H1 (cell line): ENCODE results near the gene ZIC1. TPM values are rescaled to one million over a fixed set of nuclear protein-coding genes. Genes with fewer than 3 reads are reported as not detected.
A peak's percentile ranks its signal among the peaks of the same experiment; 100 is the strongest.

Source experiments
- BCL11A ChIP-seq, 2 experiments: IDR thresholded peaks; one replicate each; pipeline ENCODE4 v1.6.1; 2011; ENCODE audit warnings: low read depth in 2 of 2, low read length in 2 of 2, mild to moderate bottlenecking in 2 of 2
- BRCA1 ChIP-seq: IDR thresholded peaks from 2 replicates; pipeline ENCODE4 v1.6.1; 2012; ENCODE audit warnings: low read depth, low read length, improper control_type of control experiment
- CBX5 ChIP-seq: fragments of 300-800, 300-1000 bp; sonication (generic); IDR thresholded peaks from 2 replicates; pipeline ENCODE4 v1.7.1; 2016; ENCODE audit warnings: antibody characterized with exemption, low read length, low read depth
- CEBPB ChIP-seq: IDR thresholded peaks from 2 replicates; pipeline ENCODE4 v1.6.1; 2012; ENCODE audit warnings: low read depth, low read length
- CTBP2 ChIP-seq: IDR thresholded peaks from 2 replicates; pipeline ENCODE4 v1.7.0; 2011; ENCODE audit warnings: borderline replicate concordance, mild to moderate bottlenecking, moderate library complexity, mixed read lengths, low read length; ENCODE audit not compliant: insufficient read depth, insufficient read length
- EP300 ChIP-seq, 2 experiments: IDR thresholded peaks; 1 replicate in 1 of 2; 2 replicates in 1 of 2; pipeline ENCODE4 v1.6.1; 2011 to 2012; ENCODE audit warnings: low read depth in 2 of 2, low read length in 2 of 2, mild to moderate bottlenecking in 2 of 2, borderline replicate concordance in 1 of 2, inconsistent platforms in 1 of 2, moderate library complexity in 1 of 2
- FOSL1 ChIP-seq: IDR thresholded peaks from 2 replicates; pipeline ENCODE4 v1.6.1; 2011; ENCODE audit warnings: mild to moderate bottlenecking, low read depth, low read length, moderate library complexity; ENCODE audit not compliant: insufficient read depth
- HDAC2 ChIP-seq, 2 experiments: fragments of 300-600 bp in 1 of 2; sonication (generic) in 1 of 2; IDR thresholded peaks; 2 replicates each; pipeline ENCODE4 v1.6.1; 2011 to 2012; ENCODE audit warnings: low read depth in 2 of 2, low read length in 2 of 2, mild to moderate bottlenecking in 2 of 2, moderate library complexity in 2 of 2, borderline replicate concordance in 1 of 2, inconsistent platforms in 1 of 2
- KDM1A ChIP-seq: fragments of 200-600, 300-600 bp; sonication (generic); IDR thresholded peaks from 2 replicates; pipeline ENCODE4 v1.7.1; 2016; ENCODE audit warnings: mild to moderate bottlenecking, low read length, borderline replicate concordance
- MAFK ChIP-seq: IDR thresholded peaks from 2 replicates; pipeline ENCODE4 v1.6.1; 2012; ENCODE audit warnings: low read depth, mild to moderate bottlenecking, improper control_type of control experiment, low read length
- NANOG ChIP-seq: IDR thresholded peaks from 2 replicates; pipeline ENCODE4 v1.6.1; 2011; ENCODE audit warnings: low read length, low read depth, mild to moderate bottlenecking, inconsistent platforms; ENCODE audit not compliant: insufficient read depth, poor library complexity, severe bottlenecking
- NRF1 ChIP-seq: IDR thresholded peaks from 2 replicates; pipeline ENCODE4 v1.6.1; 2011; ENCODE audit warnings: mild to moderate bottlenecking, low read depth, low read length, improper control_type of control experiment
- POLR2AphosphoS5 ChIP-seq: IDR thresholded peaks from 2 replicates; pipeline ENCODE4 v1.6.1; 2011; ENCODE audit warnings: low read depth, low read length
- SIN3A ChIP-seq, 2 experiments: IDR thresholded peaks in 1 of 2; conservative IDR thresholded peaks in 1 of 2; 2 replicates each; pipeline ENCODE4 v1.6.1; 2011 to 2012; ENCODE audit warnings: low read length in 2 of 2, improper control_type of control experiment in 1 of 2, low read depth in 1 of 2, mild to moderate bottlenecking in 1 of 2
- SIX5 ChIP-seq: IDR thresholded peaks from 2 replicates; pipeline ENCODE4 v1.6.1; 2011; ENCODE audit warnings: mild to moderate bottlenecking, low read depth, low read length
- SP2 ChIP-seq: IDR thresholded peaks from 2 replicates; pipeline ENCODE4 v1.6.1; 2012; ENCODE audit warnings: mild to moderate bottlenecking, low read length, inconsistent platforms
- SP4 ChIP-seq: IDR thresholded peaks from 2 replicates; pipeline ENCODE4 v1.6.1; 2012; ENCODE audit warnings: low read length, inconsistent platforms
- SUZ12 ChIP-seq: fragments of 200-600 bp; sonication (generic); IDR thresholded peaks from 2 replicates; pipeline ENCODE4 v1.6.1; 2012; ENCODE audit warnings: mild to moderate bottlenecking, inconsistent platforms, low read length, moderate library complexity, mixed read lengths
- TCF12 ChIP-seq: IDR thresholded peaks from 2 replicates; pipeline ENCODE4 v1.6.1; 2011; ENCODE audit warnings: low read depth, mild to moderate bottlenecking, low read length
- YY1 ChIP-seq: IDR thresholded peaks from 2 replicates; pipeline ENCODE4 v1.6.1; 2011; ENCODE audit warnings: low read depth, mild to moderate bottlenecking, low read length
- ZNF274 ChIP-seq: IDR thresholded peaks from 2 replicates; pipeline ENCODE4 v1.7.0; 2012; ENCODE audit warnings: low read length, borderline replicate concordance; ENCODE audit errors: extremely low read depth
- polyA plus RNA-seq, 7 experiments: library from polyadenylated mRNA; depleted of rRNA in 3 of 7; stranded (reverse) in 5 of 7; unstranded in 2 of 7; fragments of >200 nt in 5 of 7; fragments of 200-250 nt in 2 of 7; gene quantifications; 1 replicate in 5 of 7; 2 replicates in 1 of 7; 4 replicates in 1 of 7; pipeline versions ENCODE4 v1.2.1 to v1.2.3, GENCODE V29; 2011 to 2013; ENCODE audit warnings: missing spikeins in 2 of 7, mixed read lengths in 2 of 7
- total RNA-seq: library from RNA; stranded (reverse); fragmentation: NEBNext Ultra II Directional; extraction: Animal tissue kit (Norgen Biotek cat#: 25700); gene quantifications from 2 replicates; pipeline ENCODE4 v1.2.1, GENCODE V29; 2021

Gene ZIC1
- total and polyA plus RNA-seq, 2 of the 8 experiments (the other 6 are each of a cell fraction or from before 2014, with no cell fraction given) = 0.80 to 2.2 TPM

DNA sequence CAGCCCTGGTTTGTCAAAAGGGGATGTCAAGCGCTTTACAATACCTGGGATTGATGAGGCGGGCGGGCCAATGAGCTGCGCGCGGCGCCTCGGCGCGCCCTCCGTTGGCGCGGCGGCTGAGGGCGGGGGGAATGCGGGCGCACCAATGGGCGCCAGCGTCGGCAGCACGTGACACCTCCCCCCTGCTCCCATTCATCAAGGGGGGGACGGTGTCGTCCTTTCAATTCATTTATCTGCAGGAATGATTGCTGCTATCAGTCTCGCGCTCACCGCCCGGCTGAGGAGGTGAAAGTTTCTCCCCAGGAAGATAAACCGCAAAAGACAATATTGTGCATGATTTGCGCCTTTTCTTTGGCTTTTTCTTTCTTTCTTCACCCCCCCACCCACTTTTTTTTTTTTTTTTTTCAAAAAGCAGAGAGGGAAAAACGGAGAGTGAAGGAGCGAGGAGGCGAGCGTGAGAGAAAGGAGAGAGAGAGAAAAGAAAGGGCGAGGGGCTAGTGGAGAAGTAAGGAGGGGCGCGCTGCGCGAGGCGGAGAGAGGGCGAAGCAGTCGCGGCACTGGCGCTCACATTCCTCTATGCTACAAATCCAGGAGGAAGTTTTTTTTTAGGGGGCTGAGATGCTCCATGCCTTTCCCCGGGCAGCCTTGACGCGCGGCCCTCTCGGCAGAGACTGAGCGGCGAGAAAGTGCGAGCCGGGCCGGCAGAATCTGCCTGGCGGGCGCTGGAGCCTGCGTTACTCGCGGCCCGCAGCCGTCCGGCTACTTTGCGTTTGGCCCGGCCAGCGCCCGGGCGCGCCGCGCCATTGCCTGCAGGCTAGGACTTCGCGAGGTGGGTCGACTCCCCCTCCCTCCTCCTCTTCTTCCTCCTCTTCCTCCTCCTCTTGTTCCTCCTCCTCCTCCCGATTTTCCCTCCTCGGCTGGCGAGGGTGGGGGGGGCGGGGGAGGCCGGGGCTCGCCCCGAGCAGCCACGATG, at the start of gene ZIC1 (continued):
- TF ChIP-seq HDAC2 (IDR thresholded peaks at IDR 0.05; ENCODE audit: borderline replicate concordance in 1 of 2, low read depth in 2 of 2, low read length in 2 of 2) (no peak), NRF1 (peak; percentile 19; the same call in 1 of the 2 replicates), CBX5 (no peak), BCL11A (IDR thresholded peaks at IDR 0.05; ENCODE audit: low read depth in 2 of 2, low read length in 2 of 2) (no peak), BRCA1 (no peak), CEBPB (no peak), NANOG (peak; percentile 21), KDM1A (no peak), SP4 (no peak), CTBP2 (peak; percentile 78), FOSL1 (no peak), POLR2AphosphoS5 (no peak), MAFK (no peak), EP300 (IDR thresholded peaks at IDR 0.05; ENCODE audit: borderline replicate concordance in 1 of 2, low read depth in 2 of 2, low read length in 2 of 2) (no peak), YY1 (0 out of 2 replicates have a peak, but pooled peaks have one; percentile 48), ZNF274 (no peak), SUZ12 (no peak), SIN3A (conservative IDR thresholded peaks at IDR 0.05 in 1 of 2, IDR thresholded peaks at IDR 0.05 in 1 of 2; ENCODE audit: low read depth in 1 of 2, low read length in 2 of 2) (no peak), SP2 (no peak), SIX5 (no peak), TCF12 (no peak)
